ENCODE measurements around the gene KRT31.

GRCh38 chr17:41369713-41370112, 27.7 kb downstream of the KRT31 start, which contains the start of gene KRT33B:
- TF ChIP-seq CTCF (IDR thresholded peaks at IDR 0.05; ENCODE audit: borderline replicate concordance, extremely low read depth, low read length, poor library complexity, severe bottlenecking) (no peak), EZH2 (IDR thresholded peaks at IDR 0.05; ENCODE audit: borderline replicate concordance, low read depth, low read length, severe bottlenecking) (no peak)
